ENCODE measurements around the gene SBF1. TPM values are rescaled to one million over a fixed set of nuclear protein-coding genes. Genes with fewer than 3 reads are reported as not detected.

SBF1 gene
- total and polyA plus RNA-seq, 7 donors: 13.8 to 67.3 (median 23.2) TPM

- peaks cover 0 to 15% (median 6%) of the 10 kb centered on the region in 4 donors for H3K4me1 ChIP-seq
- no peak overlapping the region for H3K27ac ChIP-seq
- H3K9me3 ChIP-seq: no peaks in the 10 kb centered on the region
- H3K36me3 ChIP-seq: peaks cover 19 to 66% (median 24%) of the 10 kb centered on the region in 4 donors
- WGBS, 2 donors: 87 to 90% methylated on average over 27 of the region's 27 CpGs
- no peaks in the 10 kb centered on the region for H3K27me3 ChIP-seq
- DNase-seq: no peak
- no peak for TF ChIP-seq CTCF (IDR thresholded peaks at IDR 0.05)
- no peak for TF ChIP-seq EP300 (IDR thresholded peaks at IDR 0.05)
- TF ChIP-seq POLR2AphosphoS5 (IDR thresholded peaks at IDR 0.05): no peak
- no peak for TF ChIP-seq POLR2A (IDR thresholded peaks at IDR 0.05)
- intact Hi-C loops (cut with DNase I): no loop called here
- no peak overlapping the region for H3K4me3 ChIP-seq
Measured at GRCh38 chr22:50447576-50448551, 27.0 kb downstream of the SBF1 start.

GRCh38 chr22:50446708-50447575, 27.9 kb downstream of the SBF1 start:
- H3K27ac ChIP-seq: no peak overlapping the region
- H3K4me1 ChIP-seq: peaks cover 0 to 15% (median 6%) of the 10 kb centered on the region in 4 donors
- H3K36me3 ChIP-seq: peaks cover 19 to 68% (median 24%) of the 10 kb centered on the region in 4 donors
- TF ChIP-seq POLR2AphosphoS5 (IDR thresholded peaks at IDR 0.05) (no peak), EP300 (IDR thresholded peaks at IDR 0.05) (no peak), POLR2A (IDR thresholded peaks at IDR 0.05) (no peak), CTCF (IDR thresholded peaks at IDR 0.05) (no peak)
- 62 to 80% methylated on average over 54 of the region's 54 CpGs for WGBS, 2 donors
- H3K27me3 ChIP-seq: no peaks in the 10 kb centered on the region
- DNase-seq: no peak
- no peaks in the 10 kb centered on the region for H3K9me3 ChIP-seq
- no peak overlapping the region for H3K4me3 ChIP-seq
- intact Hi-C loops (cut with DNase I): no loop called here

- Histone ChIP-seq H3K9me3 (no peaks in the 10 kb centered on the region), H3K27me3 (no peaks in the 10 kb centered on the region), H3K27ac (no peak overlapping the region), H3K36me3 (peaks cover 21 to 70% (median 29%) of the 10 kb centered on the region in 4 donors), H3K4me1 (peaks cover 0 to 15% (median 6%) of the 10 kb centered on the region in 4 donors), H3K4me3 (no peak overlapping the region)
- DNase-seq: no peak
- 78 to 81% methylated on average over 17 of the region's 17 CpGs for WGBS, 2 donors
- intact Hi-C loops (cut with DNase I): no loop called here
- TF ChIP-seq POLR2A (IDR thresholded peaks at IDR 0.05): no peak
- no peak for TF ChIP-seq EP300 (IDR thresholded peaks at IDR 0.05)
- TF ChIP-seq CTCF (IDR thresholded peaks at IDR 0.05): no peak
- no peak for TF ChIP-seq POLR2AphosphoS5 (IDR thresholded peaks at IDR 0.05)
Measured at GRCh38 chr22:50445880-50446707, 28.7 kb downstream of the SBF1 start.

Measured in sigmoid colon (tissue), 7 donors.